Measurements from ENCODE around the gene COQ9. TPM values are rescaled to one million over a fixed set of nuclear protein-coding genes. Genes with fewer than 3 reads are reported as not detected.

The COQ9 gene
- total and polyA plus RNA-seq, 2 of the 4 experiments (the other 2 are of a cell fraction), result 57.9 to 58.5 TPM

- no peak overlapping the region for H3K18ac ChIP-seq (ENCODE audit: low read depth, low read length)
- peaks cover 5 to 21% of the 10 kb centered on the region in 2 experiments for H3K79me1 ChIP-seq (ENCODE audit: low read depth in 1 of 2, low read length in 2 of 2)
- no peaks in the 10 kb centered on the region for H3K36me3 ChIP-seq (ENCODE audit: control insufficient read depth, insufficient read depth, low read length)
- no peaks in the 10 kb centered on the region; the same call in 1 of the 2 replicates for H4K20me1 ChIP-seq (ENCODE audit: insufficient read depth, low read length)
- intact Hi-C loops (cut with micrococcal nuclease) (no loop called here), dilution Hi-C loops (cut with HindIII; ENCODE audit: low sequenced_read_pairs, unreplicated experiment) (no loop called here), in situ Hi-C loops (cut with MboI; ENCODE audit: low sequenced_read_pairs) (no loop called here)
- no peak overlapping the region for H3K23ac ChIP-seq (ENCODE audit: low read depth, low read length)
- no peak overlapping the region for H3K4me3 ChIP-seq (ENCODE audit: insufficient read depth, low read depth, low read length)
- no peak overlapping the region for H3K27ac ChIP-seq (ENCODE audit: insufficient read depth, low read length)
- no peak for DNase-seq
- 70% methylated on average over 2 of the region's 4 CpGs; no CpG with 5 or more reads in 1 of the 2 experiments for WGBS, 2 experiments (ENCODE audit: extremely low coverage in 2 of 2, insufficient read length in 1 of 2)
- H3K4ac ChIP-seq (ENCODE audit: low read depth, low read length), result no peak overlapping the region
- H3K9me3 ChIP-seq (ENCODE audit: control insufficient read depth, insufficient read depth, low read length), result no peaks in the 10 kb centered on the region
- no peak overlapping the region for H2BK20ac ChIP-seq (ENCODE audit: low read depth, low read length)
- H4K8ac ChIP-seq (ENCODE audit: low read depth in 2 of 2, low read length in 2 of 2), result no peak overlapping the region
- H3K14ac ChIP-seq (replicated peaks; ENCODE audit: low read depth, low read length), result no peak overlapping the region
- POLR2A ChIA-PET (ENCODE audit: unreplicated experiment), result no interaction called here
- H4K5ac ChIP-seq (ENCODE audit: low read depth, low read length), result no peak overlapping the region
- BruUV-seq (replicated peaks), result no TSS peak
- H2AK9ac ChIP-seq (replicated peaks; ENCODE audit: low read depth, low read length, poor library complexity), result no peak overlapping the region
- no peak overlapping the region for H3K4me2 ChIP-seq (ENCODE audit: low read depth, low read length)
- TF ChIP-seq, protein P1, sequence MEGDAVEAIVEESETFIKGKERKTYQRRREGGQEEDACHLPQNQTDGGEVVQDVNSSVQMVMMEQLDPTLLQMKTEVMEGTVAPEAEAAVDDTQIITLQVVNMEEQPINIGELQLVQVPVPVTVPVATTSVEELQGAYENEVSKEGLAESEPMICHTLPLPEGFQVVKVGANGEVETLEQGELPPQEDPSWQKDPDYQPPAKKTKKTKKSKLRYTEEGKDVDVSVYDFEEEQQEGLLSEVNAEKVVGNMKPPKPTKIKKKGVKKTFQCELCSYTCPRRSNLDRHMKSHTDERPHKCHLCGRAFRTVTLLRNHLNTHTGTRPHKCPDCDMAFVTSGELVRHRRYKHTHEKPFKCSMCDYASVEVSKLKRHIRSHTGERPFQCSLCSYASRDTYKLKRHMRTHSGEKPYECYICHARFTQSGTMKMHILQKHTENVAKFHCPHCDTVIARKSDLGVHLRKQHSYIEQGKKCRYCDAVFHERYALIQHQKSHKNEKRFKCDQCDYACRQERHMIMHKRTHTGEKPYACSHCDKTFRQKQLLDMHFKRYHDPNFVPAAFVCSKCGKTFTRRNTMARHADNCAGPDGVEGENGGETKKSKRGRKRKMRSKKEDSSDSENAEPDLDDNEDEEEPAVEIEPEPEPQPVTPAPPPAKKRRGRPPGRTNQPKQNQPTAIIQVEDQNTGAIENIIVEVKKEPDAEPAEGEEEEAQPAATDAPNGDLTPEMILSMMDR (conservative IDR thresholded peaks at IDR 0.05; ENCODE audit: low read depth, low read length), result no peak
- TF ChIP-seq, protein P2, sequence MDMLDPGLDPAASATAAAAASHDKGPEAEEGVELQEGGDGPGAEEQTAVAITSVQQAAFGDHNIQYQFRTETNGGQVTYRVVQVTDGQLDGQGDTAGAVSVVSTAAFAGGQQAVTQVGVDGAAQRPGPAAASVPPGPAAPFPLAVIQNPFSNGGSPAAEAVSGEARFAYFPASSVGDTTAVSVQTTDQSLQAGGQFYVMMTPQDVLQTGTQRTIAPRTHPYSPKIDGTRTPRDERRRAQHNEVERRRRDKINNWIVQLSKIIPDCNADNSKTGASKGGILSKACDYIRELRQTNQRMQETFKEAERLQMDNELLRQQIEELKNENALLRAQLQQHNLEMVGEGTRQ (IDR thresholded peaks at IDR 0.05; ENCODE audit: low read depth, low read length), result no peak
- no peak for TF ChIP-seq SMC3 (IDR thresholded peaks at IDR 0.05; ENCODE audit: low read depth, low read length)
- TF ChIP-seq CHD1 (IDR thresholded peaks at IDR 0.05; ENCODE audit: low read depth, low read length), result no peak
- no peak for TF ChIP-seq NFE2L2 (IDR thresholded peaks at IDR 0.05; ENCODE audit: low read depth, low read length)
- TF ChIP-seq MAFK (IDR thresholded peaks at IDR 0.05; ENCODE audit: low read depth, low read length), result no peak
- no peak for TF ChIP-seq MAZ (IDR thresholded peaks at IDR 0.05; ENCODE audit: borderline replicate concordance, low read depth, low read length)
- no peak for TF ChIP-seq RCOR1 (IDR thresholded peaks at IDR 0.05; ENCODE audit: insufficient replicate concordance, low read length)
- H2BK5ac ChIP-seq (ENCODE audit: low read depth, low read length, poor library complexity, severe bottlenecking), result no peak overlapping the region
- H3K9ac ChIP-seq (ENCODE audit: low read depth, low read length), result no peak overlapping the region
- H2BK120ac ChIP-seq (ENCODE audit: low read depth, low read length), result no peak overlapping the region
- H2AK5ac ChIP-seq (ENCODE audit: low read depth, low read length), result no peak overlapping the region
- H3K9me1 ChIP-seq (ENCODE audit: insufficient read depth, low read length), result no peaks in the 10 kb centered on the region; the same call in 1 of the 2 replicates
- H3K56ac ChIP-seq (ENCODE audit: extremely low read depth, insufficient read depth, low read length), result no peak overlapping the region
- no peak overlapping the region for H2BK15ac ChIP-seq (ENCODE audit: low read depth, low read length)
- H2AFZ ChIP-seq (replicated peaks; ENCODE audit: low read length, poor library complexity), result no peak overlapping the region
- H3K27me3 ChIP-seq (ENCODE audit: control insufficient read depth, insufficient read depth, low read length), result no peaks in the 10 kb centered on the region
- peaks cover 12% of the 10 kb centered on the region for H3K4me1 ChIP-seq (ENCODE audit: control insufficient read depth, insufficient read depth, low read length)
- CTCF ChIA-PET, result interaction anchor here (1.0 kb wide), 1 partner anchor 38 kb away, joined by 3 read pairs; no protein-coding TSS in a partner anchor
- no peak for ATAC-seq (ENCODE audit: low read depth)
- H4K91ac ChIP-seq (ENCODE audit: insufficient read depth, low read depth, low read length), result no peak overlapping the region
Measured at GRCh38 chr16:57481421-57481820, 34.1 kb downstream of the COQ9 start.
